Body of pancreas (tissue), 4 donors: ENCODE measurements around the gene PDHX. TPM values are rescaled to one million over a fixed set of nuclear protein-coding genes. Genes with fewer than 3 reads are reported as not detected.
A peak's percentile ranks its signal among the peaks of the same experiment; 100 is the strongest.

ENCODE experiments used
- ATAC-seq: fragments of 150-250 bp; one replicate; pipeline ENCODE4 v1.9.1; 2016
- DNase-seq, 4 donors: peaks; one replicate each; pipeline ENCODE4 v3.0.0-alpha.2; 2019
- H3K27ac ChIP-seq, 4 donors: fragments of 200-600 bp; sonication (generic); 1 replicate in 3 of 4; 2 replicates in 1 of 4; pipeline versions ENCODE4 v1.5.1 to v1.6.1; 2016 to 2019; ENCODE audit warnings: mild to moderate bottlenecking in 1 of 4, mixed read lengths in 1 of 4, moderate library complexity in 1 of 4
- H3K27me3 ChIP-seq, 2 donors: fragments of 200-600 bp; sonication (generic); one replicate each; pipeline ENCODE4 v1.6.0; 2016; ENCODE audit warnings: mild to moderate bottlenecking in 1 of 2
- H3K36me3 ChIP-seq, 2 donors: fragments of 200-600 bp; sonication (generic); replicated peaks in 1 of 2; 2 replicates each; pipeline ENCODE4 v1.5.1; 2016; ENCODE audit warnings: low read depth in 2 of 2; ENCODE audit not compliant: insufficient read depth in 1 of 2
- H3K4me1 ChIP-seq: fragments of 200-600 bp; sonication (generic); one replicate; pipeline ENCODE4 v1.6.0; 2016
- H3K4me3 ChIP-seq, 2 donors: fragments of 200-600 bp; sonication (generic); 1 replicate in 1 of 2; 2 replicates in 1 of 2; pipeline ENCODE4 v1.5.1; 2016 to 2019
- H3K9me3 ChIP-seq, 3 donors: fragments of 200-600 bp; sonication (generic); 1 replicate in 2 of 3; 2 replicates in 1 of 3; pipeline ENCODE4 v1.5.1; 2016
- POLR2A ChIP-seq, 3 donors: fragments of 450-650 bp; IDR thresholded peaks; one replicate each; pipeline ENCODE4 v1.6.1; 2016; ENCODE audit warnings: antibody characterized with exemption in 3 of 3, mild to moderate bottlenecking in 2 of 3
- WGBS, 2 donors: methylation state at CpG; one replicate each; pipeline ENCODE4 v1.1.5; 2017; 5-methylcytosine and 5-hydroxymethylcytosine counted together
- intact Hi-C: fragments of 100-400 bp; cut with DNase I; formaldehyde crosslinking; loops from one replicate; pipeline ENCODE4 v1.15.1; 2023
- total RNA-seq, 2 donors: library from RNA; depleted of rRNA; stranded (reverse); fragments of >200 nt; gene quantifications; one replicate each; pipeline ENCODE4 v1.1.0, GENCODE V29; 2016
- TF ChIP-seq, protein P1 (sequence below), 7 experiments: fragments of 450-650 bp in 4 of 7; fragments of 200-600 bp in 3 of 7; sonication (generic) in 3 of 7; IDR thresholded peaks; one replicate each; pipeline ENCODE4 v1.5.1; 2016 to 2019; ENCODE audit warnings: antibody characterized with exemption in 7 of 7

Gene PDHX
- total RNA-seq, 2 donors from 2014 or later: 10.4 to 51.4 TPM

DNA sequence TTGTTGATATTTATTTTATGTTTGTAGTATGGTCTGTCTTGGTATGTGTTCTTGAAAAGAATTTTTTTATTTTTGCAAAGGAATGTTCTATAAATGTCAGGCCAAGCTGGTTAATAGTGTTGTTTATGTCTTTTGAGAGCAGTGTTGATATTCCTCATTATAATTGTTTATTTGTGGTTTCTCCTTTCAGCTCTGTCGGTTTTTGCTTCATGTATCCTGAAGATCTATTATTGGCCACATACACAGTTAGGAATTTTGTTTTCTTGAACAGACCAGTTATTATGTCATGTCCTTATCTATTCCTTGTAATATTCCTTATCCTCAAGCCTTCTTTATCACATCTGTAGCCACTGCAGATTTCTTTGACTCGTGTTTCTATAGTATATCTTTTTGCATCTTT is 56.5 kb downstream of the PDHX start:
- no peak for TF ChIP-seq POLR2A (IDR thresholded peaks at IDR 0.05)
- TF ChIP-seq, protein P1, sequence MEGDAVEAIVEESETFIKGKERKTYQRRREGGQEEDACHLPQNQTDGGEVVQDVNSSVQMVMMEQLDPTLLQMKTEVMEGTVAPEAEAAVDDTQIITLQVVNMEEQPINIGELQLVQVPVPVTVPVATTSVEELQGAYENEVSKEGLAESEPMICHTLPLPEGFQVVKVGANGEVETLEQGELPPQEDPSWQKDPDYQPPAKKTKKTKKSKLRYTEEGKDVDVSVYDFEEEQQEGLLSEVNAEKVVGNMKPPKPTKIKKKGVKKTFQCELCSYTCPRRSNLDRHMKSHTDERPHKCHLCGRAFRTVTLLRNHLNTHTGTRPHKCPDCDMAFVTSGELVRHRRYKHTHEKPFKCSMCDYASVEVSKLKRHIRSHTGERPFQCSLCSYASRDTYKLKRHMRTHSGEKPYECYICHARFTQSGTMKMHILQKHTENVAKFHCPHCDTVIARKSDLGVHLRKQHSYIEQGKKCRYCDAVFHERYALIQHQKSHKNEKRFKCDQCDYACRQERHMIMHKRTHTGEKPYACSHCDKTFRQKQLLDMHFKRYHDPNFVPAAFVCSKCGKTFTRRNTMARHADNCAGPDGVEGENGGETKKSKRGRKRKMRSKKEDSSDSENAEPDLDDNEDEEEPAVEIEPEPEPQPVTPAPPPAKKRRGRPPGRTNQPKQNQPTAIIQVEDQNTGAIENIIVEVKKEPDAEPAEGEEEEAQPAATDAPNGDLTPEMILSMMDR (IDR thresholded peaks at IDR 0.05): no peak
- Histone ChIP-seq H3K4me3 (no peak overlapping the region), H3K36me3 (peaks cover 3 to 4% of the 10 kb centered on the region in 2 donors), H3K27me3 (no peaks in the 10 kb centered on the region), H3K4me1 (peaks cover 27% of the 10 kb centered on the region), H3K9me3 (no peaks in the 10 kb centered on the region), H3K27ac (no peak overlapping the region)
- no peak for ATAC-seq
- 70 to 71% methylated on average over 2 of the region's 2 CpGs for WGBS, 2 donors
- DNase-seq: no peak
- intact Hi-C loops: no loop called here

DNA sequence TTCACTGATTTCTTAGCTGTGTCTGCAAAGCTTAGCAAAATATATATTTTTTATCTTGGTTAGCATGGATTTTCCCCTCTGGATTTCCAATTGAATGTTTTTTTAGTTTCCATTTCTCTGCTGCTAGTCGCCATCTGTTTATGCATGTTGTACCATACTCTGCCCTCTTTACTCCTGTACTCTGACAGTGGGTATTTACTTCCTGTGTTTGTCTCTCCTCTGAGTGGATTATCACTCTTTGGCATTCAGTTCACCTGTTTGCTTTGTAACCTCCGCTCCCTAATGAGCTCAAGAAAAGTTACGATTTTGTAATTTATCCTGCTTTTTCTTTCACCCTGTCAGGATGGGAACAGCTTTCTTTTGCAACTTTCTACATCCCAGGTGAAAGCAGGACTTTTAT is 59.1 kb downstream of the PDHX start:
- no peak overlapping the region for H3K4me3 ChIP-seq
- ATAC-seq (no peak), DNase-seq (no peak)
- WGBS, 2 donors: 48 to 51% methylated on average over 3 of the region's 3 CpGs
- H3K9me3 ChIP-seq: no peaks in the 10 kb centered on the region
- no peaks in the 10 kb centered on the region for H3K27me3 ChIP-seq
- intact Hi-C loops: no loop called here
- no peaks in the 10 kb centered on the region for H3K36me3 ChIP-seq
- H3K4me1 ChIP-seq: peaks cover 23% of the 10 kb centered on the region
- TF ChIP-seq, protein P1 (IDR thresholded peaks at IDR 0.05): no peak
- no peak for TF ChIP-seq POLR2A (IDR thresholded peaks at IDR 0.05)
- no peak overlapping the region for H3K27ac ChIP-seq

DNA sequence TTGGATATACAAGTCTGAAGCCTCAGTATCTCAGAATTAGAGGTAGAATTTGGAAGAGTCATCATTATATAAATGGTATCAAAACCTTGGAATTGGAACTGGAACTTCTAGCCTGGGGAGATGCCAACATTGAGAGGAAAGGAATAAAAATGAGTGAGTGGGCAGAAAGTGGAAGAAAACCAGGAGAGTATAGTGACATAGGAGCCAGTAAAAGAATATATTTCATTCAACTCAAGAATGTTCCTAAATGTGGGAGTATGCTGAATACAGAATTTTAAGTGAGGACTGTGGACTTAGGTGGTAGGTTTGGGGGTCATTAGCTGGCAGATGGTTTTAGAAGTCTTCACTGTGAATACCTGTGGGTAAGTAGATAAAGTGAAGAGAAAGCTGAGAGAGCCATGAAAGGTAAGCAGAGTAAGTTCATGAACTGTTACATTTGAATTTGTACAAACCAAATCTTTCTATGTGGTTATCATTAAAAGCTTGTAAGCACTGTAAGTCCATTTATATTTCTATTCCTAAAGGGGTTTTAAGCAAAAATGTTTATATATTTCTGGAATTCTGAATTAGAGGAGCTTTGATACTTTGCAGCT is 60.2 kb downstream of the PDHX start:
- H3K27me3 ChIP-seq: no peaks in the 10 kb centered on the region
- TF ChIP-seq POLR2A (IDR thresholded peaks at IDR 0.05): no peak
- TF ChIP-seq, protein P1 (IDR thresholded peaks at IDR 0.05): no peak
- H3K4me3 ChIP-seq: no peak overlapping the region
- no peak for DNase-seq
- H3K36me3 ChIP-seq: no peaks in the 10 kb centered on the region
- no peaks in the 10 kb centered on the region for H3K9me3 ChIP-seq
- H3K4me1 ChIP-seq: peaks cover 21% of the 10 kb centered on the region
- no peak overlapping the region for H3K27ac ChIP-seq
- no peak for ATAC-seq
- intact Hi-C loops: no loop called here

DNA sequence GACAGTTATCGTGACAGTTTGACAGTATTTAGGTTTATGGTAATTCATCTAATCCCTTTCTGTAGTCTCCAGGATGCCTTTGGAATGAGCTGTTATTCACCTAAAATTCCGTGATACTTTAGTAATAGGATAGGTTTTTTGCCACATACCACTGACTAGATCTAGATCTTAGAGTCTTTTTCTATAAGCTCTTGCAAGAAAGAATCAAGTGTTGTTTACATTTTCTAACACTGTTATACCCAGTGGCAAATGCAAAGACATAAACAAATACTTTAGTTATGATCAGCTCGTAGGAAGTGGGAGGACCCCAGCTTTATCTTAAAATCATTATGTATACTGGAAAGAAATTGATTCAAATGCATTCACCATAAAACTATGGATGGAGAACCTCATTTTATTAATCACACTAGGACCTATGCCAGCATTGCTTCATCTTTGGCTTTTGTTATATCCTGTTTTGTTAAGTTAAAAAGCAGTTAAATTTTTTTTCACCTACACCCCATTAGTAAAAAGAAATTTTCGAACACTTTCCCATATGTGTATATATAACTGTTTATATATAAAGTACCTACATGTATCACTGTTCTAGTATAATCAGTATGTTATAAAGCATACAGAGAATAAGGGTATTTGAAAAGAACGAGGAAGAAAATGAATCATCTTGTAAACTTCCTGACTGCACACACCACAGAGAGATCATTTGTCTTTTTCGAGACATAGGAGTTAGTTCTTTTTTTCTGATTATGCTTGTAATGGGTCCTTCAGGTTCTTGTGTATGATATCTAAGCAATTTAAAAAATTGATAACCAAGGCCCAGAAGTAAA is 60.9 kb downstream of the PDHX start:
- no peak for DNase-seq
- no peak for ATAC-seq
- no peaks in the 10 kb centered on the region for H3K9me3 ChIP-seq
- intact Hi-C loops: no loop called here
- WGBS, 2 donors: 33% methylated on average over 6 of the region's 6 CpGs
- no peaks in the 10 kb centered on the region for H3K27me3 ChIP-seq
- H3K4me1 ChIP-seq: peaks cover 21% of the 10 kb centered on the region
- no peak overlapping the region for H3K4me3 ChIP-seq
- TF ChIP-seq, protein P1 (IDR thresholded peaks at IDR 0.05): no peak
- H3K36me3 ChIP-seq: no peaks in the 10 kb centered on the region
- peak overlapping the region in 2 of 4 donors; percentile 1 to 2 for H3K27ac ChIP-seq
